NCI-H1694 (cell line): Measurements from ENCODE around the gene RPLP1.

Source experiments
- DNase-seq: peaks from one replicate; lab custom pipeline; 2025; lab: John Stamatoyannopoulos, UW

Gene RPLP1

DNA sequence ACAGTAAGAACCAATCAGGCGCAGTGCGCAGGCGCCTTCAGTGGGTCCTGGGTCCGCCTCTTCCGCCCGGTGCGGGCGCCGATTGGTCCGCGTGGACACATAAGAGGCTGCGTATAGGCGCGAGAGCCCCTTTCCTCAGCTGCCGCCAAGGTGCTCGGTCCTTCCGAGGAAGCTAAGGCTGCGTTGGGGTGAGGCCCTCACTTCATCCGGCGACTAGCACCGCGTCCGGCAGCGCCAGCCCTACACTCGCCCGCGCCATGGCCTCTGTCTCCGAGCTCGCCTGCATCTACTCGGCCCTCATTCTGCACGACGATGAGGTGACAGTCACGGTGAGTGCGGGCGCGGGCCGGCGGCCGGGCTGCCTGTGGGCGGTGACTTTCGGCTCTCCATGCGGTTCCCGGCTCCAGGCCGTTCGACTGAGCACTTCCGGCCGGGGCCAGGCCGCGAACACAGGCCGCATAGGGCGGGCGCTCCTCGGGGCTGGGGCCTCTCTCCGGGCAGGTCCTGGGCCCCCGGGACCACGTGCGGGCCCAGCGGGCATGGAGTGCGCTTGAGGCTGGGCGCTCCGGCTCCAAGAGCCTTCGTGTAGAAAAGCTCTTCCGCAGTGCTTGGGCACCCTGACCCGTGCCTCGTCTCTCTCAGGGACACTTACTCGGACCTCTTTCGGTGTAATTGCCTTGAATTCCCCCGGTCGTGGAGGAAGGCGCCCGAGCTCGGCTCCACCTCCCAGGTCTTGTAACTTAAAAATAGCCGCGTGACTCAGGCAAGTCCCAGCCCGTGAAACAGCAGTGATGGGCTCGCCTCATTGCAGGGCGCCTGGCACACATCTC, at the start of gene RPLP1:
Gene RPLP1, plus strand, starts transcription at position 127 of the 830 bp plus-strand sequence. Its CDS starts 131 bp downstream, at position 258.
- DNase-seq, result peak; percentile 84

DNA sequence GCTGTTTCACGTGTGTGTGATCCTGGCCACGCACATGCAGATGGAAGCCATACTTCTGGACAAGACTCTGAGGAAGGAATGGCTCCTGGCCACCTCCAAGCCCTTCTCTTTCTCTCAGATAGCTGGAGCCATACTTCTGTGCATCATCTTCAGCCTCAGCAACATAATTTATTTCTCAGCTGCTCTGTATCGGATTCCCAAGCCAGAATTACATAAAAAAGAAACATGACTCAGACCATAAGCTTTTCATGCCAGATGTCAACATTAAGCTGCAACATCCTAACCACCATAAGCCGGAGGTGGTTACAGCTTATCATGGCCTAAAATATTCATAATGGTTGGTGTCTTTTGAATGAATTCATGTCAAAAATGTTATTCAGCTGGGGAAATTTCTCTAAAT, 49.0 kb upstream of the RPLP1 start:
- DNase-seq, result no peak

DNA sequence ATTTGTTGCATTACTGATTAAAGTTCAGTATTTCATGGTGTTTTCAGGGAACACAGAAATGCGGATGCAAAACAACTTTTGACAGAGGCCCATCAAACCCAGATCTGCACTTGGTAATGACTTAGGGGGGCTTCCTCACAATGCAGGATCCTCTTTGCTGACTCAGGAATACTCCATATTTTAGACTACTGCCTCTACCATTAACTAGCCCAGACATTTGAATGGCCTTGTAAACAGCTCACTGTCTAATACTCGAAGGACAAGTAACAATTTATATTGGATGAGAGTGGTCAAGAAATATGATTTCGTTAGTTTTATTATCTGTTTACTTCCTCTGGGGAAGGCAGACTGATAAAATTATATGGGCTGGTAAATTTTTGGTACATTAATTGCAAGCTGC, 47.5 kb upstream of the RPLP1 start:
- no peak for DNase-seq

DNA sequence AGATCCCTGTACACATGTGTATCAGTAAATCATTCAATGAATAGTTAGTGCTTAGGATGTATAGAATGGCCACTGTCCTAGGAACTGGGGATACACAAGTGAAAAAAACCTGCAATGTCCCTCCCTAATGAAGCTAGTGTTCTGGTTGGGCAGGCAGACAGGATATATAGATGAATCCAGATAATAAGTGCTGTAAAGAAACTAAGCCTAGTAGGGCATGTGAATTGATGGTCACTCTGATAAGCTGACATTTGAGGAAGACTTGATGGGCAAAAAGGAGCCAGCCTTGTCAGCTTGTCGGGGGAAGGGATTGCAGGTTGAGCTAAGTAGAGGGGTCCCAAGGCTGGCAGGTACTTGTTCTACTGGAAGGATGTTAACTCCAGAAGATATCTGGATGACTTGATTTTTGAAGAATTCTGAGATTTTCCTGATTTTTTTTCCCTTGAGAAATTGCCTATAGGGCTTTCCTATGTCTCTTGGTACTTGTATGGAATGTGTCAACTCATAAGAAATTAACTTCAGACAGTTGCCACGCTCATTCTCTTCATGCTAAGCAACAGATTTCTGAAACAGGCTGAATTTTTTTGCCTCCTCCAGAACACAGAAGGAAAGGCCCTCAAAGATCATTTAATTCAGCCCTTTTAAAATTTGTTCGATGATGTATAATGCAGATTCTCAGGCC, 44.8 kb upstream of the RPLP1 start:
- no peak for DNase-seq

DNA sequence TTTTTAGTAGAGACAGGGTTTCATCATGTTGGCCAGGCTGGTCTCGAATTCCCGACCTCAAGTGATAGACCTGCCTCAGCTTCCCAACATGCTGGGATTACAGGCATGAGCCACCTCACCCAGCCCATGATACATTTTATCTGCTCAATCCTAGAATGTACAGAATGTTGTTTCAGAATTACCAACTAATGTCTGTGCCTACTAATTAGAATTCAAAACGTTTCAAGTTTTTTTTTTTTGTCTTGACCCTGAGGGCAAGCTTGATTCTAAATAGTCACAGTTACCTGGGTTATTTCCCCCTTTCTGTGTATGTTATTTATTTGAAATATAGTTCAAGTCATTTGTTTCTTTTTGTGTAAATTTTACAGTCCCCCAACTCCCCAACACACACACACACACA, 43.8 kb upstream of the RPLP1 start:
- no peak for DNase-seq

DNA sequence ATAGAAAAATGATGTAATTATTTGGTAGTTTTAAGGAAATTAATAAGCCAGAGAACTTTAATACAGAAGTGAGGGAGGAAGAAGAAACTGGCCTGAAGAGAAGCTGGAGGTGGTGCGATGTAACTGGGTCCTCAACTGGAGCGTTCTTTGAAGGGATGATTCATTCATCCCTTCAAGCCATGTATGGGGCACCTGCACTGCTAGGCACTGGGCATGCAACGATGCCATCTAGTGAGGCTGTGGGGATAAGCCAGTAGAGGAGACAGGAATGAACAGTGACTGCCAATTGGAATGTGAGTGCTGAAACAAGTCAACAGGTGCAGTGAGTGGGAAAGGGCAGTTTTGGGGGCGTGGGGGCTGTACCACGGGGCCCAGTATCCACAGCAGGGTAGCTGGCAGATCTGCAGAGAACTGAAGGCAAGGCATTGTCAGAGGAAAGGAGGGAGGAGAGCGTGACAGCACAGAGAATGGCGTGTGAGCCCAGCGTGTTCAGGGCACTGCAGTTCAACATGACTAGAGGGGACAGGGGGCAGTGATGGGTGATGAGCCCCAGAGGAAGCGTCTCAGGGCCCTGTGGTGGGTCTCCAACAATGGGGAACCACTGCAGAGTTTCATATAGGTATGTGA, 42.3 kb upstream of the RPLP1 start:
- DNase-seq, result peak; percentile 45

DNA sequence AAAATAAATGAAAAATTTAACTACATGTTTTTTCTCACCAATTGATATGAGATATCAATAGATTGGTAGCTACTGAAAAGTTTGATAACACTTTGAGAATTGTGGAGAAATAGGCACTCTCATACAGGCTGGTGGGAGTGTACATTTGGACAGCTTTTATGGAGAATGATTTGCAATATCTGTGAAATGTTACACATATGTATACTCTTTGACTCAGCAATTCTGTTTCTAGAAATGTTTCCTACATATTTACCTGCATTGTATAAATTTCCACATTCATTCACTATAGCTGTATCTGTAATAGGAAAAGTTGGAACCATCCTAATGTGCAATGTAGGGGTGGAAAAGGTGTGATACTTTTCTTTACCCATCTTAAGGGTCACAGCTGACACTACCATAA, 40.3 kb upstream of the RPLP1 start:
- no peak for DNase-seq

DNA sequence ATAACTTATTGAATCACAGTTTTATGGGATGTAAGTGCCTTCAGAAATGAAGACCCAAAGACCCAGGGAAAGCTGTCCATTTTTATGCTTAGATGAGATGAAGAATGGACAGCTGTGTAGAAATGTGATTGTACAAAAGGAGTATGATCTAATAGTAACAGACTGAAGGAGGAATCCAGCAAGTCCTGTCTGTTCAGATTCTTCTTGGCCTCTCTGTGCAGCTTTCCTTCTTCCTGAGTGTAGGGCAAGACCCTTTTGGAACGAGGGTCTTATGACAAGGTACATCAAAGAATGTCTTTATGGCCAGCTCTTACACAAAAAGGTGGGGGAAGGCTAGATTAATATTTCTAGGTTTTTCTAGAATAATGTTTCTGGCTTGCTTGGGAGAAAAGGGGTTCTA, 39.9 kb upstream of the RPLP1 start:
- DNase-seq, result no peak

DNA sequence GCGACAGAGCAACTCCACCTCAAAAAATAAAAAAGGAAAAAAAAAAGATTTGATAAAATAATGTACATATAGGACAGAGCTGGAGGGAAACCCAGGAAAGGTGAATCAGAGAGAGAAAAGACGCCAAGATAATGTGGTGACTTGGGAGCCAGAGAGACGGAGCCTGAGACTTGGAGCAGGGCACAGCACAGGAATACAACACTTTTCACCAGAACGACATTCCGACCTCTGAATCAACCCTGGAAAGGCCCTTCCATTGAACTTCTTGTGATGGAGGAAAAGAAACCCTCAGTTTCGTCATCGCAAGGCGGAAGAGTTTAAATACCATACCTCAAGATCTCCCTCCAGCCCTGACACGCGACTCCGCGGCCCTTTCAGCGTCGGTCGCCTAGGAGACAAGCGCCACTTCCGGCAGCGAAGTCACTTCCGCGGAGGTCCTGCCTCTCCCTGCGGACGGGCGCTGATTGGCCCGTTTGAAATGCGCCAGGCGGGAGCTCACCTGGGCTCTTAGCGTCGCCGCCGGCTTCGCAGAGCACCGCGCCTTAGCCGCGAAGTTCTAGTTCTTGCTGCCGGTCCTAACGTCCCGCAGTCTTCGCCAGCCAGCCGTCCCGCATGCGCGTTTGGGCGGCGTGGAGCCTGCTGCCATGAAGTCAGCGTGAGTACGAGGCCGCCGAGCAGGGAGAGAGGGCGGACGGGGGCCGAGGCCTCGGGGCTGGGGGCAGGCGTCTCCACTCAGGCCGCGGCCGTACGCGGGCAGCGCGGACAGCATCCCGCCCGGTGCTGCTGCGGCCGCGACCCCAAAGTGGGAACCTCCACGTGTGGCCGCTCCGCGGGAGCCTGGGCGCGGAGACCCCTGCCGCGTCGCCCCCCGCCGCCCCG, 38.6 kb upstream of the RPLP1 start, which contains the start of gene KIF23:
Gene KIF23, plus strand, starts transcription at position 528 of the 879 bp plus-strand sequence. Its CDS starts 117 bp downstream, at position 645.
- peak; percentile 61 for DNase-seq

DNA sequence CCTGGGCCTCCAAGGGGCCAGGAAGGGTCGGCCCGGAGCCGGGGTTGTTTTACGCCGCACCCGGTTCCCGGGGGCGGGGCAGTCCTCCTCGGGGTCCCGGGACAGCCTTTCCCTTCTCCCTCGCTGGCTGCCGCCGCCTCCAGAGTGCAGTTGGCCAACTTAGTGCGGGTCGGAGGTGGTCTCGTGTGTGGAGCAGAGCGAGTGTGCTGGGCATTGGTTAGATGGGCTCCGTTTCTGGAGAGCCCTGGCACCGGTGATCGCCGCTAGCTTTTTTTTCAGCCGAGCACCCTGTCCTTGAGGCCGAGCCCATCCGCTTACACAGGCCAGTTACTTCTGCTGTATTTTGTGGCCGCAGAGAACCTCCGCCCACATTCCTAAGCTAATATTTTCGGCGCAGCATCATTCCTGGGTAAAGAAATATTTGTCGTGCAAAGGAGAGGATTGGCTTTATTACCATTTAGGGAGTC, 37.9 kb upstream of the RPLP1 start:
- no peak for DNase-seq

DNA sequence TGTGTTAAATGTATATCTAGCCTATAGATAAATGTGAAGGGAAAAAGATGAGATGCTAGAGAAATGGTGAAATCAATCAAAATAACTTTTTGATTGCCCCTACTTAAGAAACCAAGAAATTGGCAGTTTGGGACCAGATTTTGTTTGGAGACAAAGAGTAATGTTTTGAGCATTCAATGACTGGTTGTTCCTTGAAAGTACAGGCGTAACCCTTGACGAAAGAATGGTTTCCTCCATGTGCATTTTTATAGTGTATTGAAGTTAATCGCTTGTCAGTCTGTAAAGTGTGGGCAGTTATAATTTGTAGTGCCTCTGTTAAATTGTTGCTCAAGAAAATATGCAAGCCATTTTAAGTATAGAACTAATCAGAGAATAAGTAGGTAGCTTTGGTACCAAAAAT, 37.2 kb upstream of the RPLP1 start:
- DNase-seq, result no peak

DNA sequence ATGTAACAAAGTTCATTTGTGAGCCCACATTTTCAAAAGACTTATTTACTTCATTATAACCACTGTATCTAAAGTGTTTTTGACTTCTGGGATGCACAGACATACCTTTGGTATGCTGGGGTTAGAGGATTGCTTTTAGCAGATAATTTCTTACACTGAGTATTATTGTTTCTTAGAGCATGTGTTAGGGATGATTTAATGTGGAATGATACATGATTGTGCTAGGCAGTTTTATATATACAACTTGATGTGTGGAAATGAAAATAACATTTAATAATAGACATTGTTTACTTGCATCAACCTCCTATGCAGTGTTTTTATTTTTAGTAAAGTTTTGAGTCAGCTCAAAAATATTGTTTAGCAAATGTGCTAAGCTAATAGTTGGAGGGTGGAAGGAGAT, 35.0 kb upstream of the RPLP1 start:
- DNase-seq, result no peak

DNA sequence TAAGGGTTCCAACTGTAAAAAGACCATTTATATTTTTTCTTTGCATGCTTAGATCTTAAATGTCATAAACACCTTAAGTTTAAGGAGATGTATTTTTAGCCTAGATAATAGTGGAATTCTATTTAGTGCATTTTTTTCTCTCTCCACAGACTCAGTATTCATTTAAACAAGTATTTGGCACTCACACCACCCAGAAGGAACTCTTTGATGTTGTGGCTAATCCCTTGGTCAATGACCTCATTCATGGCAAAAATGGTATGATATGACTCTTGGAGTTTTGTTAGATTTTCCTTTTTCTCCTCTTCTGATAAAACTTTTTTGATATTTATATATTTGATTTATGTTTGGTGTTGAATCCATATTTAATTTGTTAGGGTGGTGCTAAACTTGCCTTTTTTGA, 31.1 kb upstream of the RPLP1 start:
- no peak for DNase-seq

DNA sequence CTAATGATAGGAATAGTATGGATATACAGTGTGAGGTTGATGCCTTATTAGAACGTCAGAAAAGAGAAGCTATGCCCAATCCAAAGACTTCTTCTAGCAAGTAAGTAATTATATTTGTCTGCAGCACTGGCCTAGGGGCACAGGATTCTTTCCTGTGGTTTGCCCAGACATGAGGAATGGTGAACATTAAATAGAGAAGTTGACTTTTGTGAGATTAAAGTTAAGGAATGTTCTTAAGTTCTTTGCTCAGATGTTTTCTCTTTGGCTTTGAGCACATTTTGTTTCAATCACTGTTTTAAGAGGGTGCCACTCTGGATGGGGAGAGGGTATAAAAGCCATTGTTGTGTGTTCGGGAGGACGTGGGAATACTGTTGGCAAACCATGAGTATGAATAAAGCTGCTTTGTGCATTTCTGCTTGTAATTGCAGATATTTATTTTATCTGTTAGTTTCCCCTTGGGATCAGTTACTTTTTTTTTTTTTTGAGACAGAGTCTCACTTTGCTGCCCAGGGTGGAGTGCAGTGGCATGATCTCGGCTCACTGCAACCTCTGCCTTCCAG, 30.2 kb upstream of the RPLP1 start:
- DNase-seq, result no peak

DNA sequence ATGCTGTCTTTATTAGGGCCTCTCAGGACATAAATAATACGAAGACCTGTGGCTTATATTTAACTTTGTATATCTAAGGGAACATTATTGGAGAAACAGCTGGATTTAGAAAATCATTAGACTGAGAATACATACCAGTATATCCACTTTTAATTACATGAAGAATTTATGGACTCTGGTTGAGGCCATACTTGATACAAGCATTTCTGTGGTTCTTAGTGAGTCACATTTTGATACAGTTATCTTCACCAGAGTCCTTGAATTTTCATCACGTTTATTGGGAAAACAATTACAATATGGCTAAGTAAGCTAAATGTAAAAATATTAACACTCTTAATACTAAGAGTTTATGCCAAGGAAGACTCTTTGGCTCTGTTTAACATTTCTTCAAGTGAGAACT, 28.6 kb upstream of the RPLP1 start:
- DNase-seq, result no peak

DNA sequence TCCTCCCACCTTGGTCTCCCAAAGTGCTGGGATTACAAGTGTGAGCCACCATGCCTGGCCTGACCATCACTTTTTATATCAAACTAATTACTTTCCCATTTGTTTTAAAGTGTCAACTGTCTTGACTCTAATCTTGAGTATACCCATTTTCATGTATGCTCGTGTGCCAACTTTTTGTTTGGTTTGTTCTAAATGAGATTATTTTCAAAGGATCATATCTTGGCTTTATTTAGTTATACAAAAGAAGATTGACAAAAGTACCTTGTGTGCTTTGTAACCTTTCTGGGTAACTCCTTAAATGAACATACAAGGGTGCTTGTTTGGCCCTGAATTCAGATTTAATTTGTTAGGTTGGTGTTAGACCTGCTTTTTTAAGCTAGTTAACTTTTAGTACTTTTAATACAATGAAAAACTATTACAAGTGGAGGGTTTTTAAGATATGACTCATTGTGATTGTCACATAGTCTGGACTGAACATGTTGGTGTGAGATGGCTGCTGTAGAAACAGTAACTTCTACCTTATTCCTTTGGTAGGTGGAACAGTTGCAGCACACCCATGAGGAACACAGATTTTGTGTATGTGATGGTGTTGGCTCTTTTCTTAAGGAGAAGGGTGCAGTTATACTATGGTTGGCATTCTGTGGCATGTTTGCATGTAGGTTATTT, 27.7 kb upstream of the RPLP1 start:
- DNase-seq, result no peak

DNA sequence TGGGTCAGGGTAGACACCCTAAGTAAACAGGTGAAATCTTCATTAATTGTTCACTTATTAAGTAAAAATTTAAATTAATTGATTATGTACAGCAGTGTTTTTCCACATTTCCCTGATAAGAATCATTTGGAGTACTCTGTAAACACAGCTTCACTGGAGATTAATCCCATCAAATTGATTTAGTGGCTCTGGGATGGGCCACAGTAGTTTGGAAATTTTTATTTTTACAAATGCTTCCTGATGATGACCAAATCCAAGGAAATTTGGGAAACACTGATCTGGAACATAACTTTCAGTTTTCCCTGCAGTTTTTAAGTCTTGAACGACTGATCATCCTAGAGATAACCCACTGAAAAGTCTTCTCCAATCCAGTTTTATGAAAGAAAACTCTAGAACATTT, 18.8 kb upstream of the RPLP1 start:
- no peak for DNase-seq

DNA sequence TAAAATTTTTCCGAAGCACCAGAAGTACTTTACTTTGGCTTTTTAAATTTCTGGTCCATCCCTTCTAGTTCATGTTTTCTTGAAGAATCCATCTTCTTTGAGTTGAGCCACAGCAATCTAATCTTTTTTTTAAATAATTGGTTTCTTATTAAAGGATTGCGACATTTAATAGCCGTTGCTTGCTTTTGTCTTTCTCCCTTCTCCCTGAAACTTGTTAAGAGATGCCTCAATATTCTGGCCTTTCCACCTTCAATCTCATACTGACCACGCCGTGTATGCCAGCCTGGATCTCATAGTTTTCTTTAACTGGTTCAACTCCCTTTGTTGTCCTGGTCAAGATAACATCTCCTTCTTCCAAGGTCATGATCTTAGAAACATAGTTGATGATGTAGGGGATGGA, 18.4 kb upstream of the RPLP1 start:
- no peak for DNase-seq

DNA sequence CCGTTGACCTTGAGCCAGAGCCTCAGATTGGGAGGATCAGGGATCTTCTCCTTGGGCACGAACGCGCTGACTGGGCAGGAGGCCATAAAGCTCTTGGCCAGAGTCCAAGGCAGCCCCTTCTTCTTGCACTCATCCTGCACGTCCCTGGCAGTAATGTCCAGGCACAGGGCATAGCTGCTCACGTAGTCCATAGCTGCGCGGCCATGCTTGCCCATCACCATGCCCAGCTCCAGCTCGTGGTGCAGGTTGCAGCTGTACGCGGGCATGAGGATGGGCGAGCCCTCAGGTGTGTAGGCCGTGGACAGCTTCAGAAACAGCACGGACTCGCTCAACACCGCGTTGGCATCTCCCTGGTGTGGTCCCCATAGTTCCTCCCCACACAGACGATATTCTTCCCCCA, 17.9 kb upstream of the RPLP1 start:
- no peak for DNase-seq

DNA sequence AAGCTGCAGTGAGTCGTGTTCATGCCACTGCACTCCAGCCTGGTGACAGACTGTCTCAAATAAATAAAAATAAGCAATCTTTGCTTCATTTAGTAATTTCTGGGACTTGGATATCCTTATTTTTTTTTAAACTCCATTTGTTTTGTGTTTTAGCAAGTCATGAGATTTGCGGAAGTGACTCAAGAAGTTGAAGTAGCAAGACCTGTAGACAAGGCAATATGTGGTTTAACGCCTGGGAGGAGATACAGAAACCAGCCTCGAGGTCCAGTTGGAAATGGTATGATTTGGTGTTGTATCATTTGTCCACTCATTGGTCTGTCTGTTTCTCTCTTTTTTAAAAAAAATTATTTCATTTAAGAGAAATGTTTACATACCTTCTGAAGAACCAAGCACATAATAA, 16.6 kb upstream of the RPLP1 start:
- no peak for DNase-seq

DNA sequence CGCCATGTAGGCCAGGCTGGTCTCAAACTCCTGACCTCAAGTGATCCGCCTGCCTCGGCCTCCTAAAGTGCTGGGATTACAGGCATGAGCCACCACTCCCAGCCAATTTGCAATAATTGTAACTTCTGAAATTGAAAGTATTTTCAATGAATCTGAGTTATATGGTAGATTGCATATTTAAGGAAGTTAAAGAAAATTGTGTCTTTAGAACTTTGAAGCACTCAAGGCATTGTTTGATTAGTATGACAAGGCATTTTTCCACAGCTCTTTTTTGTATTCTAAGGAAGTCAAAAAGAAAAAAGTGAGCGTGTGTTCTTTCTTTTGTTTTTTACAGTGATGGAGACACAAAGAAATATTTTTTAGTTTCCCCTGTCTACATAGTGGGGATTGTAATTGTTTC, 15.7 kb upstream of the RPLP1 start:
- DNase-seq, result no peak
